Inflammatory macrophage treated with lipopolysaccharide for 1 hour (primary cell): ENCODE results near the gene SPRED1.

Experiments
- DNase-seq, 2 donors: peaks; one replicate each; pipeline ENCODE4 v3.0.0-alpha.2; 2020 to 2022

Gene SPRED1

GRCh38 chr15:38369936-38370478 is 117.4 kb downstream of the SPRED1 start:
- no peak for DNase-seq

GRCh38 chr15:38373016-38373415 is 120.4 kb downstream of the SPRED1 start:
- DNase-seq = no peak

- no peak for DNase-seq
Measured at GRCh38 chr15:38374029-38374428, 121.4 kb downstream of the SPRED1 start.

- no peak for DNase-seq
Measured at GRCh38 chr15:38374556-38374955, 121.9 kb downstream of the SPRED1 start.

GRCh38 chr15:38376081-38376480 is 123.4 kb downstream of the SPRED1 start:
- no peak for DNase-seq

GRCh38 chr15:38377636-38378035 is 125.0 kb downstream of the SPRED1 start:
- no peak for DNase-seq

- peak; percentile 32 to 47 for DNase-seq
Measured at GRCh38 chr15:38378161-38378560, 125.5 kb downstream of the SPRED1 start.

- peak in 1 of 2 donors; percentile 63 for DNase-seq
Measured at GRCh38 chr15:38389924-38390542, 137.4 kb downstream of the SPRED1 start.

GRCh38 chr15:38391191-38391590 is 138.6 kb downstream of the SPRED1 start:
- peak; percentile 41 to 61 for DNase-seq

- no peak for DNase-seq
Measured at GRCh38 chr15:38398134-38398533, 145.5 kb downstream of the SPRED1 start.

GRCh38 chr15:38401106-38401505 is 148.5 kb downstream of the SPRED1 start:
- no peak for DNase-seq

- no peak for DNase-seq
Measured at GRCh38 chr15:38401701-38402100, 149.1 kb downstream of the SPRED1 start.

GRCh38 chr15:38406436-38406835 is 153.8 kb downstream of the SPRED1 start:
- DNase-seq = no peak
